NCI-H1092 treated with DMSO at 0.1 percent for 48 hours (cell line): ENCODE data around the gene SCG5.

Experiments used
- DNase-seq: peaks from one replicate; lab custom pipeline; 2025; lab: John Stamatoyannopoulos, UW

The SCG5 gene

DNA sequence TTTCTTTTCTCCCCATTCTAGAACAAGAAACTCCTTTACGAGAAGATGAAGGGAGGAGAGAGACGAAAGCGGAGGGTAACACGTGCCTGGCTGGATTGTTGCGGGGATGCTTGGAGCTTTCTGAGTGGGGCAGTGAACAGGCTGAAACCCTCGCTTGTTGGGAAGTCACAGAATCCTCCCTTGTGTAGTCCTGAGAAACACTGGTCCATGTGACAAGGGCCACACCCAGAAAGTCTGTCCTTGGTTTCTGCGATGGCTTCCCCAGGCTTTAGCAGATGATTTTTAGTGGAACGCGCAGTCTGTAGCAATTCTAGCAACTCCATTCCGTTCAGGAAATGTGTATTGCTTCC is 50.2 kb downstream of the SCG5 start:
- no peak for DNase-seq

DNA sequence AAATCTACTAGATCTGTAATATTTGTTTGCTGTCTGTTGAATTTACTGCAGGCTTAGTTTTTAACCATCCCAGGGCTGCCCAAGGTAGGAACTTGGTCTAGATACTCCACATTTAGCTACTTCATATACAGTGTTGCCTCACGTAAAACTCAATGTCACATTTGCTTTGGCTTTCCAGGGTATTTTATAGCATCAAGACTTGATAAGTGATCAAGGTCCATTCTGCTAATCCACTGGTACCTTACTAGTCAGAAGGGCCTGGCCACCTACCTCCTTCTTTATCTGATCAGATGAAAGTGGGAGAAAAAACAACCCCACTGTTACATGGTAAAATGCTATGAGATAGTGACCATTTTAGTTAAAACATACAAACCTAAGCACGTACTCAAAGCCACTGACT is 50.8 kb downstream of the SCG5 start:
- DNase-seq, result no peak

DNA sequence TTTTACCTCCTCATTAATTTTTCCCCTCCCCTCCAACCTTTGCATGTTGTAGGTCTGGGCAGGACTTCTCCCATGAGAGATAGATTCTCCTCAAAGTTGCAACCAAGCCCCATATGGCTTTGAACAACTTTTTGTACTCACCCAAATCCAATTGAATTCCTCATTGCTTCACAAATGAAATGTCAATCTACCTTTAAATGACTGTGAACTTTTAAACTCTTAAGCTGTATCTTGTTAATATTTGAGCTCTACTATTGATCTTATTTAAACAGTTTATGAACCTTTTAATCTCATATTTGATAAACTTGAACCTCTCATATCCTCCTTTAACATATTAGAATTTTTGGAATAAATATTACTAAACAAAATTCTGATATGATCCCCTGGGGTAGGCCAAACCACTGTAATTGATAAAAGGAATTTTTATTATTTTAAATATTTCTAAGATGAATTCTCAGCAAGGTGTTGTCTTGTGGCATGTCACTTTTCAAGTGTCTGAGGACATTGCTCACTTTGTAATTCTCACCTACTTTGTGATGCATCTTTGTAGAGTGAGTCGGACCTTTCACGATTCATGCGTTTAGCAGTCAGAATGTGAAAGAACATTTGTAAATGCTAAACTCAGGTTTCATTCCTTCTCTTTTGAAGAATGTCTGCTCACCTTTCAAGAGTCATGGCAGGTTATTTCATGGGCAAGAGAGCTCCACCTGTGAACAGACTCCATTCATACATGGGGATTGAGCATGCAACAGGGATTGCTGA is 52.9 kb downstream of the SCG5 start:
- DNase-seq, result no peak

DNA sequence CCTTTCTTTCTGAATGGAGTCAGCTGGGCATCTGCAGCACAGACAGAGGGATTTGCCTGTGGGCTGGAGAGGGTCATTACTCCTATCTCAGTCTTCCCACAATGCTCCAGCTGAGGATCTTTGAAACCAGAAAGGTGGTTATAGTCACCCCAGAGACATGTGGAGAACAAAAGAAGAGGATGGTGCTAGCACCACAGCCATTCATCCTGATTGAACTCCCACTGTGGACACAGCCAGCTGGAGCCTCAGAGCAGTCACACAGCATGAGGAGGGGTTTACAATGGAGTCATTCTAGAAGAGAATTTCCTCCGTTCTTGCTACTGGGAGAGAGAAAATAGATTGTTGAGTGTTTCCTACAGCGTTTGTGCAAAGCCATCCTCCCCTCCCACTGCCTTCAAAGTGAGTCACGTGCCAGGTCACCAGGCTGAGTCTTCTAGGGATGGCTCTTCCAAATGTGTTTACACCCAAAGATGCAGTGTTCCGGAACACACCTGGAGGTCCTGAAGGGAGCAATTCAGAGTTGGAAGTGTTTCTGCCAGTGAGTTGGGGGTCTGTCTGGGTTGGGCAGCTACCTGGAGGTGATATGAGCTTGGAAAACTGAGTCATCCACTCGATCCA is 57.4 kb downstream of the SCG5 start:
- no peak for DNase-seq

DNA sequence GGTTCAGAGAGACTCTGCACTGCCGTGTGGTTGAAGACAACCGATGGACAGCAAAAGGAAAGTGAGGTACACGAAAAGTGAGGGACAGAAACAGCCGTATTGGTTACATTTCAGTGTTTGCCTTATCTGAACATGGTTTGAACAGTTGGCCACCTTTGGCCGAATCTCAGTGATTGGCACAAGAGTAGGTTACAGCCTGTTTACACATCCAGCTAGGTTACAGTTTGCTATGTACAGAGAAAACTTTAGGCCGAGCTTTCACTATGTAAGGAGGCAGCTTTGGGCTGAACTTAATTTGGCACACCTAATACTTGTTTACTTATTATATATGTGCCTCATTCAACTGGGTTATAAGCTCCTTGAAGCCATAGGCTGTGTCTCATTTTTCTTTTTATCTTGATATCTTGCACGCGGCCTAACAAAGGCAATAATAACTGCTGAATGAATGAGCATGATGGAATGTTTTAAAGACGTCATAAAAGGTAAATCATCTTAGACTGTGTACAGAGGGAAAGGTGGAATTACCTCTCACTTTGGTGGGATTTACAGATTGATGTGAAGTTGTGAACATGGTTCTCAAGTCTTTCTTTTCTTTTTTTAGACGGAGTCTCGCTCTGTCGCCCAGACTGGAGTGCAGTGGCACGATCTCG is 59.1 kb downstream of the SCG5 start:
- DNase-seq, result no peak

DNA sequence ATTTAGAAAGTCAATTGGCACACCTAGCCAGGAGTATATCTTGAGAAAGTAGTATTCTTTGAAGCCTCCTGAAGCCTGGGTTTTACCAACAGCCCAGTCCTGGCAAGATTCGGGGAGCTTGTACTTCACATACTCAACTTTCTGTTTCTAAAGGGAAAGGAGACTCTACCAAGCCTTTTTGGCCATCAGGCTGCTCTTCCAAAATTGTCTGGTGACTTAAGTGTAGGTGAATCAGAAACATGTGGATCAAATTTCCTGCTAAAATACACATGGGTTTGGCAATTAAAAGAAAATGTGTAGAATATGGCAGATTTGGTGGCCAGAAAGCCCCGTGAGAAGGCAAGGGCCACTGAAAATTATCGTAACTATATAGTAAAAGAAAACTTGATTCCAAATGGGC is 60.4 kb downstream of the SCG5 start:
- DNase-seq, result no peak

DNA sequence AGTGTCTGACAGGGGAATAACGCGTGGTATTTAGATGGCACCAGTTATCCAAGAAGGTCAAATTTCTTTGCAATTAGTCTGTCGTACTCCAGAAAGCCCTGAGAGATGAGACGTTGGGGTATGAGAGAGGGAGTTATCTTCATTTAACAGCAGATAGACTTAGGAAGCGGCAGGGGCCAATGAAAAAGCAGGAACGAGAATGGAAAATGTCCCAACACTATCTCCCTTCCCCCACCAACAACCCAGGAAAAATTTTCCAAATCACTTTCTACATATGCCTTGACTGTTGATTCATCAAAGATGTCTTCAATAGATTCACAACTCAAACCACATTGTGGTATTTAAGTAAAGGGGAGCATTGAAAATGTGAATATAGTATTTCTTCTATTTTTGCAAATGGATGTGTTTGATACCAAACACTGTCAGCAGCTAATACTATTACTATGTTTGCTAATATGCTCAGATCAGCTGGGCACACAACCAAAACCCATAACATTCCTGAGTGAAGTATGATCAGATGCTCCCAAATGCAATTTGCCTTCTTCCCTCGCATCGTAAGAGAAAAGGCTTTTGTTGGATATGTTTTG is 63.0 kb downstream of the SCG5 start:
- DNase-seq, result peak; percentile 33

DNA sequence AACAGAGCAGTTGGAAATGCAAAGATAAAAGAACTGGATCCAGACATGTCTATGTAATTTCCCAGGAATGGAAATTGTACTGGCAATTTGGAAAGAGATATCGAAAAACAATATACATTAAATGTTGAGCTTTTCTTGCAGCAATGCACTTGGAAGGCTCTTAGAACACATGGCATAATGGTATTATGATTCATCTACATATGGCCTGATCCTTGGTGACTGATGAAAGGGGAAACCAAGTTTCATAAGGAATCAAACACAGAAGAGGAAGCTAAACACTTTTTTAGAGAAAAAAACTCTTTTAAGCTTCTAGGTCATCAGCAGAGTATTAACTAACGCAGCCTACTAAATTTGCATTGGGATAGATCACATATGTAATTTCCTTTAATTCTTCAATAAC is 63.9 kb downstream of the SCG5 start:
- DNase-seq, result no peak

DNA sequence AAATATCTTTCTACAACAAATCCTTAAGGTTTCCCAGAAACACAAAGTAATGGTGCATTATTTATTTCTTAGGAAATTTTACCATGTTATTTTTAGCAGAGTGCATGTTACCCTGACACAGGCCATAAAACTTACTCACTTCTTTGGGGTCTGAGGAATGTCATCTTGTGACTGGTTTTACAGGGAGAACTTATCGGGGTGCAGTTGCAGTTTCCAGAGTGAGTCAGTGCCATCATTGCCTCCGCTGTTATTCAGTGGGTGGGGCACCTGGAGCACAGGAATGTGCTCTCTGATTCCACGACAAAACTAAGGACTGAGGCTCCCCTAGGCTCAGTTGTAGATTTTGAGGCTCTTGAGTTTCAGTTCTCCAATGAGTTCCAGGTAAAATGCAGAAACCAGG is 65.2 kb downstream of the SCG5 start:
- no peak for DNase-seq

DNA sequence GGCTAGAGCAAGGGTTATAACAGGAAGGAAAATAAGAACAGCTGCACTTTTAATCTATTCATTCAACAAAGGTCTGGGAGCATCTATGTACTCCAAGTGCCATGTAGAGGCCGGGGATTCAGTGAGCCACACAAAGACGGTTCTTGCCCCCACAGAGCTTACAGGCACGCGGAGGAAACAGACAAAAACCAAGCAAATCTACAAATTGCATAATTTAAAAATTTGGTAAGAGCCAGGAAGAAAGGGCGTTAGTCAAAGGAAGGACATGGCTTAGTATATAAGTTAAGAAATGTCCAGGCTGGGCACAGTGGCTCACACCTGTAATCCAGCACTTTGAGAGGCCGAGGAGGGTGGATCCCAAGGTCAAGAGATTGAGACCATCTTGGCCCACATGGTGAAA is 65.9 kb downstream of the SCG5 start:
- no peak for DNase-seq

DNA sequence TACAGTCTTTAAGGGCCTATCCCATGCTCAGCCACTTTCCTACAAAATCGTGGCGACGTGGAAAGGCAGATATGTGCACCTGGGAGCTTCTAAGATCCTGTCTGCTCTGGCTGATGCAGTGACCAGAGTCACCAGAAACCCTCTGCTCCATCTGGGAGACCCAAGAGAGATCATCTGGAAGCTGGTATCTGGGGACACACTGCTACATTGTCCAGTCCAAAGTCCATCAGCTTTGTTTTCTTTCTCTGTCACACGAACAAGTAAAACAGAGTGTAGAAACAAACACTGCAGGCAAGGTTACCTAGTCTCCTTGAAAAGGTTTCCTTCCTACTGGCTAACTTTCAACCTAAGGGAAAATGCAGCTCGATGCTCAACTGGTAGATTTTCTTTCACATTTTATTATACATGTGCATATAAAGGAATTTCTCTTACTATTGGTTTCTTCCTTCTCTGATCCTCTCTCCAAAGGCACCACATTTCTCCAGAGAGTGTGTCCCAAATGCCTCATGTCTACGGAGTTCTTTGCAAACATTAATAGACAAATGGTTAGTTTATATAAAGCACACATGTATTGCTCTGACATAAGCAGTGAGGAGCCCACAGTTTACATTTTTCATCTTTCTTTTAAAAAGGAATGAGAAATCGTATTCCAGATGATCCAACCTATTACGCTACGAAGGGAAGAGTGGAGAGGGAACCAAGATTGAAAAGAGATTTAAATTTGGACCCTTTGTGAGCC is 68.0 kb downstream of the SCG5 start:
- DNase-seq, result no peak

DNA sequence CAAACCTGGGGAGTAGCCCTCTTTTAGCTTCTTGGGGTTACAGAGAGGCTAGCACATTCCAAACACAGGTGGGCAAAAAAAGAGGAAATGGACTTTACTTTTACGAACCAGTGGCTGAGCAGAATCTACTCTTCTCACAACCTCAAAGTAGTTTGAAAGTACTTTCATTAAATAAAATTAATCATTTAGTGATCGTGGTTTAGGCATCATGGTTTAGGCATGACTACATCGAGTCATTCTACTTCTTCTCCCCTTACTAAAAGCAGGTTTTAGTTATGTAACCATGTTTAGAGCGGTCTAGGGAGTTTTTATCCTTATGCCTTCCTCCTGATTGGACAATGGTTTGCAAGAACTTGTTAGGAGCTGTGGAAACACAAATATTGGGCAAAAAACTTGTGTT is 73.8 kb downstream of the SCG5 start:
- DNase-seq, result no peak

DNA sequence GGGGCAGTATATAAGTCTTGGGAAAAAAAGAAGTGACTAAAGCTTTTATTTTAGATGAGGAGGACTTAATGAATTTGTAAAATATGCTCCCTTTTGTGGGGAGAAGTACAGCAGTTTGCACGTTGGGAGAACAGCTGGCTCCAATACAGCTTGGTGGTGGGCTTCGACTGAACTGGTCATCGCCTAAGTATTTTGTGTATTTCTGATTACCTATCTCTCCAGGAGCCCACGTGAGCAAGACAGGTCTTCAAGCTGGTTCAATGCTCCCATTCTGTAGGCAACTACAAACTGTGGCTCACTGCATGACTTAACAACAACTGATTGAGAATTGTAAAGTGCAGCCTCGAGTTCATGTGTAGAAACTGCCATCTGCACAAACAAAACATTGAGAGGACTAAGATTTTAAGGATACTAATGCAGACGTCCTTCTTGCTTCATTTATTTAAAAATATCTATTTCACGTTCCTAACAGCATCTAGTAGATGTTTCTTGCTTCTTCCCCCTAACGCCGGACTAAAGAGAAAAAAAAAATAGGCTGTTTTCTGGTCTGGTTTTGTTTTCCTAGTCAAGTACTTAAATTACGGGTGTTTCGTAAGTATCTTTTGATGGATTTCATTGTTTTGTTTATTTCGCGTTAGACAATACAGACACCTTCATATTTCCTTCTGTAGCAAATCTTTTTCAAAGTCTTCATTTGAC is 74.9 kb downstream of the SCG5 start:
- DNase-seq, result no peak

DNA sequence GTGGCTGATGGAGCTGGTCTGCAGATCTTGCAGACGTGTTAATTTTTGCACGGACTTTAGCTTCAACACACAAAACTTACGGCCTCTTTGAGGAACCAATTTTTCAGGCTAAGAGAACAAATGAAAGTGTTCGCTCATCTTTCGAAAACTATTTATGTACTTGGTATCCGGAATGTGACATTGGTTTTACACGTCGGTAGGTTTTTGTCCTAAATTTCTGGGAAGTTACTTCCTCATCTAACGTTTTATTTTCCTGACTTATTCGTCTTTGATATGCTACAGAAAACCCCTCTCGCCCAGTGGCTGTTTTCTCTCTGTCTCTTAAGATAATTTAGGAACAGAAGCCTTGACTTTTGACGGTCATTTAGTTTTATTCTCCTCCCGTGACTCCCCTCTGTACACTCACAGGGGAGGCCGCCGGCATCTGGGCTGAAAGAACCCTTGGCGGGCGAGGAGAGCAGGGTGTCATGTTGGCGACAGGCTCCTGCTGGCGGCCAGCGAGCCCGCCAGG is 75.5 kb downstream of the SCG5 start:
- no peak for DNase-seq

DNA sequence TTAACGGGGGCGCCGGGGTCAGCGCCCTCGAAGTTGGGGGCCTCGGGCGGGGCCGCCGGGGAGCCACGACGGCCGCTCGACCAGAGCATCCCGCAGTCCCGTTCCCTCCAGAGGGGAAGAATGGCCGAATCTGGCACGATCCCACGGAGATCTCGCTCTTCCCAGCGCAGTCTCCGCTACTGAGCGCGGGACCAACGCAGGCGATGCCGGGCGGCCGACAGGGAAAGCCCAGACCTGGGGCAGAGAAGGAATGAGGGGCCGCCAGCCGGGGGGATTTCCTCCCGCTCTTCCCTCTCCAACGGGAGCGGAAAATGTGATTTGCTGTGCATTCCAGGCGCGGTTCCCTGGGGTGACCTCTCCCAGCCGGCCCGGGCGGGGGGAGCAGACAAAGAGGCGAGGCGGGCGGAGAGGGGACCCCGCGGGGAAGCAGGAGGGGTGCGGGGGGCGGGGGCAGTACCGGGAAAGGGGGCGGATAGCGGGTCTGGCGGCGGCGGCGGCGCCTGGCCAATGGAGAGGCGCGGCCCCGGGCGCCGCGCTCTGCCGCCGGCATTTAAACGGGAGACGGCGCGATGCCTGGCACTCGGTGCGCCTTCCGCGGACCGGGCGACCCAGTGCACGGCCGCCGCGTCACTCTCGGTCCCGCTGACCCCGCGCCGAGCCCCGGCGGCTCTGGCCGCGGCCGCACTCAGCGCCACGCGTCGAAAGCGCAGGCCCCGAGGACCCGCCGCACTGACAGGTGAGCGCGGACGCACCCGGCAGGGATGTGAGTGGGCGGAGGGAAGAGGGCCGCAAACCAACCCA is 76.1 kb downstream of the SCG5 start, which contains the start of gene GREM1:
Gene GREM1, plus strand, starts transcription at position 579 of the 801 bp plus-strand sequence. CDS start 12,687 bp downstream, outside the sequence.
- DNase-seq, result no peak

DNA sequence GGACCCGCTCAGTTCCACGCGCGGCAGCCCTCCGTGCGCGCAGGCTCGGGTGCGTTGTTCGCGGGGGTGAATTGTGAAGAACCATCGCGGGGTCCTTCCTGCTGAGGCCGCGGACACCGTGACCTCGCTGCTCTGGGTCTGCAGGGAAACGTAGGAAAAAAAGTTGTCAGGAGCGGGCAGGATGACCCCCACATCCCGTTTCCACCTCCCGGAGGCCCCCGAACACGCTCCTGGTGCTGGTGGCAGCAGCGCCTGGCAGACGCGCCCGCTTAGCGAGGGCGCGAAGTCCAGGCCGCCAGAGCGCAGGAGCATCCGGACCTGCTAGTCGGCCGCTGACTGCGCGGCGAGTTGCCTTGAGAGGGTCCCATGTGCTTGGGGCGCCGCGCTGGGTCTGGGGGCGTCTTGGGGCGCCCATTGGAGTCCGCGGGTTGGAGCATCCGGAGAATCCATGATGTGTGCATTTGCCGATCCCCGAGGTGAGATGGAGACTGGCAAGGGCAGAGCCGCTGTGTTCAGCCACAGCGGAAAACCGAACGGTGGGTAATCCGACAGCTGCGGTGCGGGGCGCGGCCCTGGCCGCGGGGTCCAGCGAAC is 76.8 kb downstream of the SCG5 start:
- DNase-seq, result no peak

DNA sequence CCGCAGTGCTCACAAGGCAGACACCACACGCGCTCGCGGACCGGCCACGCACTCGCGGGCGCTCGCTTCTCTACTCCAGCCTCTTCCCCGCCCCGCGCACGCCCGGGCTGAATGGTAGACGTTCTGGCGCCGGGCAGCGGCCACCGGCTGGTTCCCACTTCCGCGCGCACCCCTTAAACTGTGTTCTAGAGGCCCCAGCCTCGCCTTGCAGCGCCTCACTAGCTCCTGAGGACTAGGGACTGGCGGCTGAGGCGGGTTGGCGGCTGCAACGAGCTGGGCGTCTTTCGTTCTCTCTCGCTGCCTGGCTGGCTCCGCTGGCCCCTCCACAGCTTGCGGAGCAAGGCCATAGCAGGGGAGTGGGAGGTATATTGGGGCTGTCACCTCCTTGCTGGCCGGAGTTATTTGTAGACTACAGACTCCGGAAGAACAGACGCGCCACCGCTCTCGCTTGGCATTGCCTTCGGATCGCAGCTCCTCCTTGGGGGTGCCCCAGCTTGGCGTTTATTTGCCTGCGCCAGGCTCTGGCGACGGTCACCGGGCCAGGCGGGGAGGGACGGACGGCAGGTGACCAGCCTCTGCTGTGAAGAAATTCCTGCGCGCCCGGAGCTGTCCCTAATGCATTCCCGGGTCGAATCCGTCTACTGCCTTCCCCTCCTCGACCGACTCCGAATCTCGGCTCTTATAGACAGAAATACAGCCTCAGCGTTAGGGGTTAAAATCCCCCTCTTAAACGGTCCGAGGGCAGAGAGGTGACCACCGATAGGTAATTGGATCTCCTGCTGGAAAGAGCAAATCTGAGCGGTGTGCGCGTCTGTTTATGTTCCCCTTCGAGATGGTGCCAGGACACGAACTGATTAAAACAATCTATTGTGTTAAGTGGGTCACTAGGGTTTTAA is 77.6 kb downstream of the SCG5 start:
- peak; percentile 16 for DNase-seq

DNA sequence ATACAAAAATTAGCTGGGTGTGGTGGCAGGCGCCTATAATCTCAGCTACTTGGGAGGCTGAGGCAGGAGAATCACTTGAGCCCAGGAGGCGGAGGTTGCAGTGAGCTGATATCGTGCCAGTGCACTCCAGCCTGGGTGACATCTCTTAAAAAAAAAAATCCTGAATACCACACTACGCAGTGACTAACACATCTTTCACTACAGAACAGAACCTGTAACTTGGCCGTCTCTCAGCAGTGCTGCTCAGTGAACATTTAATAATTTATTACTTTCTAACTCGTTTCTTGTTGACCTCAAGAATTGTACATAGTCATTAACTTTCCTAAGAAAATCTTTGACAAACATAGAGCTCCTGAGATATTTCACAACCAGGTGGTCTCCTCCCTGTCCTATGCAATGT is 80.1 kb downstream of the SCG5 start:
- DNase-seq, result no peak

DNA sequence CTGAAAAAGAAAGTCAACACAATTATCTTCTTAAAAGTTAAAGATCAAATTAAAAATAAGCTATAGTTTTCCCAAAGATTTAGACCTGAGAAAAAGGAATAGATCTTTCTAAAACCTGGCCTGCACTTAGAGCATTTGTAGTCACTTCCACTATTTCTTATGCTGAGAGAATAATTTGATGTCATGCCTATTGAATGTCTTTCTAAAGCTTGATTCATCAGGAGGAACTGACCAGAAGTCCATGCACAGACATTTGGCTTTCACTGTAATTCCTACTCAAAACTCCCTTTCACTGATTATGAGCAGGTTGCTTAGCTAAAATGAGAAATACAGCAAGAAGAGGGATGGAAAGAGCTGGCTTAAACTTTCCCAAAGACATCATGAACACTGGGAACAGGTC is 80.6 kb downstream of the SCG5 start:
- DNase-seq, result no peak
